ENCODE measurements around the gene TLK1. TPM values are rescaled to one million over a fixed set of nuclear protein-coding genes. Genes with fewer than 3 reads are reported as not detected.

TLK1 gene
- total and polyA plus RNA-seq, 2 donors (not counting 3 experiments of a cell fraction or from before 2014, with no cell fraction given), result 5.8 to 62.7 TPM

DNA sequence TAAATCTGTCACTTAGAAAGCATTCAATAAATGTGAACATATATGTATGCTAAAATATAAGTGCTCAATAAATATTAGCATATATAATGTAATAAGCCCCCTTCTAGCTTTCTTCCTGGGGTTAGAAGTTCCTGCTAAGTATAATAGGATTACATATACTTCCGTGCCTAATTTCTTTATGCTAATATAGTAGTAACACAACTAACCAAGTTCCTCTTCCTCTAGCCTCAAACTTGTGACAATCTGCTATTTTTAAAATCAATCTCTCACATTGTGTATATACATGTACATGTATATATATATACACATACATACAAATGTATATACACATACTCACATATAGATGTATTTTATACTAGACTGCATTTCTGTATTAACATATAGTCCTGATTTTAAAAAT, 32.2 kb downstream of the TLK1 start:
- no peaks in the 10 kb centered on the region for H3K27me3 ChIP-seq (ENCODE audit: control insufficient read depth in 2 of 2, insufficient read depth in 2 of 2, low read length in 2 of 2)
- intact Hi-C loops (cut with micrococcal nuclease), result no loop called here
- H3K79me2 ChIP-seq (ENCODE audit: control insufficient read depth, insufficient read depth, low read length), result peaks cover 91% of the 10 kb centered on the region
- BruUV-seq (replicated peaks), result no TSS peak
- no peak overlapping the region for H3K4me3 ChIP-seq (replicated peaks in 1 of 3; ENCODE audit: insufficient read depth in 1 of 3, low read depth in 1 of 3, low read length in 3 of 3)
- ChIA-PET POLR2A (interaction anchor here (0.5 kb wide), 1 partner anchor 1330 kb away, joined by 6 read pairs; the partner anchor contains the start of gene SSB), CTCF (interaction anchor here (1.1 to 2.2 kb wide), 3 partner anchors 9 to 42 kb away, joined by 3 to 7 read pairs (median 3); no protein-coding TSS in a partner anchor)
- H3K9me1 ChIP-seq (replicated peaks; ENCODE audit: control insufficient read depth, extremely low read depth, insufficient read depth, low read length), result peaks cover 2% of the 10 kb centered on the region
- dilution Hi-C loops (cut with MboI; ENCODE audit: extremely low pct_ligation_motif_present, low sequenced_read_pairs), result no loop called here
- no peak for FAIRE-seq
- no peaks in the 10 kb centered on the region for H3K9me3 ChIP-seq (replicated peaks; ENCODE audit: control insufficient read depth, insufficient read depth, low read length)
- no peaks in the 10 kb centered on the region for H3K36me3 ChIP-seq (ENCODE audit: control insufficient read depth in 2 of 2, extremely low read depth in 1 of 2, insufficient read depth in 2 of 2, low read length in 2 of 2)
- H2AFZ ChIP-seq (ENCODE audit: low read depth, low read length), result no peak overlapping the region
- no peak overlapping the region for H3K9ac ChIP-seq (replicated peaks; ENCODE audit: extremely low read depth, insufficient read depth, low read length)
- no peak overlapping the region for H3K4me2 ChIP-seq (ENCODE audit: insufficient read depth, low read length)
- H4K20me1 ChIP-seq (replicated peaks; ENCODE audit: control insufficient read depth, extremely low read depth, insufficient read depth, low read length), result peaks cover 20% of the 10 kb centered on the region
- no peak for DNase-seq (ENCODE audit: low read depth, low spot score)
- H3K27ac ChIP-seq (ENCODE audit: insufficient read depth, low read depth, low read length), result no peak overlapping the region
- TF ChIP-seq MYC (IDR thresholded peaks at IDR 0.05; ENCODE audit: low read depth, low read length), result no peak
- H3K4me1 ChIP-seq (ENCODE audit: control insufficient read depth, extremely low read depth, insufficient read depth, low read length), result no peaks in the 10 kb centered on the region

DNA sequence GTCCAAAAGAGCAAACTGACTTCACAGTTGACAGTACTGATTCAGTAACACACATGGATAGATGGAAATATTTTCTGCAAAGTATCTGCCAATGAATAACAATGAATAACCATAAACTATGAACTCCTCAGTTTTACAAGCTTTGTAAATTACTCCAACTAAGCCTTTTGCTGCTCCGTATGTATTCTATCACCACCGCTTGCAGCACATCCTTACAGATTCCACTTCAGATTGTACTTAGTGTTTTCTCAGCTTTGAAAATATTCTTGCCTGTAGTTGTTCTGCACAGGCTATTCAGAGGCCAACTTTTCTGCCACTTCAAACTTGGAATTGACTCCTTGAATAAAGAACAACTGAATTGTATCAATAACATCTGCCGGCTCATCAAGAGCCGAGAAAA, 36.2 kb downstream of the TLK1 start:
- dilution Hi-C loops (cut with MboI; ENCODE audit: extremely low pct_ligation_motif_present, low sequenced_read_pairs), result no loop called here

More for the DNA sequence above, 36.2 kb downstream of the TLK1 start:
- H3K27ac ChIP-seq (ENCODE audit: insufficient read depth, low read depth, low read length), result no peak overlapping the region
- DNase-seq (ENCODE audit: low read depth, low spot score) (no peak), FAIRE-seq (no peak)
- no peaks in the 10 kb centered on the region for H3K9me3 ChIP-seq (replicated peaks; ENCODE audit: control insufficient read depth, insufficient read depth, low read length)
- H4K20me1 ChIP-seq (replicated peaks; ENCODE audit: control insufficient read depth, extremely low read depth, insufficient read depth, low read length), result peaks cover 17% of the 10 kb centered on the region
- H3K4me2 ChIP-seq (ENCODE audit: insufficient read depth, low read length), result no peak overlapping the region
- no TSS peak for BruUV-seq (replicated peaks)
- TF ChIP-seq POLR2A (IDR thresholded peaks at IDR 0.05; ENCODE audit: low read depth, low read length) (no peak), JUN (IDR thresholded peaks at IDR 0.05; ENCODE audit: borderline replicate concordance, insufficient read depth, insufficient read length, low read depth) (no peak), EZH2 (IDR thresholded peaks at IDR 0.05; ENCODE audit: borderline replicate concordance, low read depth, low read length, severe bottlenecking) (no peak), POLR2AphosphoS5 (IDR thresholded peaks at IDR 0.05; ENCODE audit: insufficient read depth, low read depth, low read length) (no peak), FOS (IDR thresholded peaks at IDR 0.05; ENCODE audit: borderline replicate concordance, insufficient read depth, low read length) (no peak), MYC (IDR thresholded peaks at IDR 0.05; ENCODE audit: low read depth, low read length) (no peak), GATA2 (IDR thresholded peaks at IDR 0.05; ENCODE audit: insufficient read depth, insufficient read length, low read depth, low read length) (no peak)
- TF ChIP-seq, protein P1, sequence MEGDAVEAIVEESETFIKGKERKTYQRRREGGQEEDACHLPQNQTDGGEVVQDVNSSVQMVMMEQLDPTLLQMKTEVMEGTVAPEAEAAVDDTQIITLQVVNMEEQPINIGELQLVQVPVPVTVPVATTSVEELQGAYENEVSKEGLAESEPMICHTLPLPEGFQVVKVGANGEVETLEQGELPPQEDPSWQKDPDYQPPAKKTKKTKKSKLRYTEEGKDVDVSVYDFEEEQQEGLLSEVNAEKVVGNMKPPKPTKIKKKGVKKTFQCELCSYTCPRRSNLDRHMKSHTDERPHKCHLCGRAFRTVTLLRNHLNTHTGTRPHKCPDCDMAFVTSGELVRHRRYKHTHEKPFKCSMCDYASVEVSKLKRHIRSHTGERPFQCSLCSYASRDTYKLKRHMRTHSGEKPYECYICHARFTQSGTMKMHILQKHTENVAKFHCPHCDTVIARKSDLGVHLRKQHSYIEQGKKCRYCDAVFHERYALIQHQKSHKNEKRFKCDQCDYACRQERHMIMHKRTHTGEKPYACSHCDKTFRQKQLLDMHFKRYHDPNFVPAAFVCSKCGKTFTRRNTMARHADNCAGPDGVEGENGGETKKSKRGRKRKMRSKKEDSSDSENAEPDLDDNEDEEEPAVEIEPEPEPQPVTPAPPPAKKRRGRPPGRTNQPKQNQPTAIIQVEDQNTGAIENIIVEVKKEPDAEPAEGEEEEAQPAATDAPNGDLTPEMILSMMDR (IDR thresholded peaks at IDR 0.05; ENCODE audit: extremely low read depth in 1 of 2, insufficient read depth in 1 of 2, low read depth in 1 of 2, low read length in 2 of 2), result no peak
- TF ChIP-seq, protein P2, sequence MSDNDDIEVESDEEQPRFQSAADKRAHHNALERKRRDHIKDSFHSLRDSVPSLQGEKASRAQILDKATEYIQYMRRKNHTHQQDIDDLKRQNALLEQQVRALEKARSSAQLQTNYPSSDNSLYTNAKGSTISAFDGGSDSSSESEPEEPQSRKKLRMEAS (IDR thresholded peaks at IDR 0.05; ENCODE audit: insufficient read depth, insufficient read length), result no peak
- no peaks in the 10 kb centered on the region for H3K36me3 ChIP-seq (ENCODE audit: control insufficient read depth in 2 of 2, extremely low read depth in 1 of 2, insufficient read depth in 2 of 2, low read length in 2 of 2)
- no peaks in the 10 kb centered on the region for H3K27me3 ChIP-seq (ENCODE audit: control insufficient read depth in 2 of 2, insufficient read depth in 2 of 2, low read length in 2 of 2)
- ChIA-PET CTCF (interaction anchor here (0.6 to 2.2 kb wide), 4 partner anchors 13 to 37 kb away, joined by 3 to 9 read pairs (median 8); no protein-coding TSS in a partner anchor), POLR2A (no interaction called here)
- H2AFZ ChIP-seq (ENCODE audit: low read depth, low read length), result no peak overlapping the region
- no peaks in the 10 kb centered on the region for H3K4me1 ChIP-seq (ENCODE audit: control insufficient read depth, extremely low read depth, insufficient read depth, low read length)
- H3K9ac ChIP-seq (replicated peaks; ENCODE audit: extremely low read depth, insufficient read depth, low read length), result no peak overlapping the region
- no peak overlapping the region for H3K4me3 ChIP-seq (replicated peaks in 1 of 3; ENCODE audit: insufficient read depth in 1 of 3, low read depth in 1 of 3, low read length in 3 of 3)
- intact Hi-C loops (cut with micrococcal nuclease), result no loop called here
- peaks cover 94% of the 10 kb centered on the region for H3K79me2 ChIP-seq (ENCODE audit: control insufficient read depth, insufficient read depth, low read length)
- peaks cover 2% of the 10 kb centered on the region for H3K9me1 ChIP-seq (replicated peaks; ENCODE audit: control insufficient read depth, extremely low read depth, insufficient read depth, low read length)

All from endothelial cell of umbilical vein (primary cell).